H9 (cell line): Measurements from ENCODE around the gene NCKAP5. TPM values are rescaled to one million over a fixed set of nuclear protein-coding genes. Genes with fewer than 3 reads are reported as not detected.

Experiments
- DNase-seq: peaks from one replicate; pipeline ENCODE4 v3.0.0-alpha.2; 2017
- H2AFZ ChIP-seq: one replicate; pipeline ENCODE4 v1.6.1; 2013; ENCODE audit warnings: mild to moderate bottlenecking, low read length, control low read depth, moderate library complexity
- H2AK5ac ChIP-seq: 2 replicates; pipeline ENCODE4 v1.6.1; 2013; ENCODE audit warnings: low read length, control low read depth, mixed read lengths; ENCODE audit not compliant: insufficient read length
- H2BK120ac ChIP-seq: one replicate; pipeline ENCODE4 v1.6.1; 2013; ENCODE audit warnings: low read depth, mild to moderate bottlenecking, low read length, control low read depth, inconsistent platforms; ENCODE audit not compliant: poor library complexity, severe bottlenecking
- H2BK12ac ChIP-seq: 2 replicates; pipeline ENCODE4 v1.6.1; 2013; ENCODE audit warnings: low read length, control low read depth, mixed read lengths, low read depth; ENCODE audit not compliant: insufficient read length
- H2BK15ac ChIP-seq: 2 replicates; pipeline ENCODE4 v1.6.1; 2013; ENCODE audit warnings: low read depth, low read length, control low read depth
- H2BK20ac ChIP-seq: one replicate; pipeline ENCODE4 v1.6.1; 2013; ENCODE audit warnings: low read depth, mild to moderate bottlenecking, low read length, control low read depth, inconsistent platforms; ENCODE audit not compliant: poor library complexity, severe bottlenecking
- H2BK5ac ChIP-seq: 2 replicates; pipeline ENCODE4 v1.6.1; 2013; ENCODE audit warnings: low read length, control low read depth, mixed read lengths; ENCODE audit not compliant: insufficient read length
- H3K14ac ChIP-seq: 2 replicates; pipeline ENCODE4 v1.6.1; 2013; ENCODE audit warnings: low read length, control low read depth; ENCODE audit not compliant: insufficient read depth
- H3K18ac ChIP-seq: 2 replicates; pipeline ENCODE4 v1.6.1; 2013; ENCODE audit warnings: low read depth, mild to moderate bottlenecking, mixed read lengths, low read length, control low read depth; ENCODE audit not compliant: insufficient read length
- H3K23ac ChIP-seq: 2 replicates; pipeline ENCODE4 v1.6.1; 2013; ENCODE audit warnings: low read length, control low read depth, mixed read lengths, low read depth; ENCODE audit not compliant: insufficient read length
- H3K23me2 ChIP-seq: 2 replicates; pipeline ENCODE4 v1.6.1; 2013; ENCODE audit warnings: low read depth, mild to moderate bottlenecking, mixed read lengths, low read length, control low read depth; ENCODE audit not compliant: insufficient read length, poor library complexity, severe bottlenecking
- H3K27ac ChIP-seq: 2 replicates; pipeline ENCODE4 v1.5.1; 2013; ENCODE audit warnings: low read length, control low read depth, mixed read lengths, low read depth; ENCODE audit not compliant: insufficient read length
- H3K27me3 ChIP-seq: 2 replicates; pipeline ENCODE4 v1.6.1; 2013; ENCODE audit warnings: low read length, control low read depth, inconsistent platforms; ENCODE audit not compliant: insufficient read depth
- H3K4ac ChIP-seq: 2 replicates; pipeline ENCODE4 v1.6.1; 2013; ENCODE audit warnings: low read depth, mild to moderate bottlenecking, control low read depth, inconsistent platforms, low read length, moderate library complexity
- H3K4me1 ChIP-seq: 2 replicates; pipeline ENCODE4 v1.6.1; 2013; ENCODE audit warnings: low read length, control low read depth, inconsistent platforms; ENCODE audit not compliant: insufficient read depth
- H3K4me2 ChIP-seq: 2 replicates; pipeline ENCODE4 v1.6.1; 2013; ENCODE audit warnings: low read length, control low read depth, mixed read lengths; ENCODE audit not compliant: insufficient read length, insufficient read depth
- H3K56ac ChIP-seq: 2 replicates; pipeline ENCODE4 v1.6.1; 2013; ENCODE audit warnings: low read depth, mild to moderate bottlenecking, mixed read lengths, low read length, control low read depth; ENCODE audit not compliant: insufficient read length
- H3K79me1 ChIP-seq: 2 replicates; pipeline ENCODE4 v1.6.1; 2013; ENCODE audit warnings: low read depth, mild to moderate bottlenecking, moderate library complexity, low read length, control low read depth, inconsistent platforms; ENCODE audit not compliant: insufficient read depth, poor library complexity, severe bottlenecking
- H3K79me2 ChIP-seq: 2 replicates; pipeline ENCODE4 v1.6.1; 2013; ENCODE audit warnings: low read length, control low read depth, inconsistent platforms; ENCODE audit not compliant: insufficient read depth
- H3K9ac ChIP-seq: 2 replicates; pipeline ENCODE4 v1.6.1; 2013; ENCODE audit warnings: low read length, control low read depth, mixed read lengths; ENCODE audit not compliant: insufficient read length; ENCODE audit errors: extremely low read depth
- H3K9me3 ChIP-seq: one replicate; pipeline ENCODE4 v1.6.1; 2013; ENCODE audit warnings: low read depth, low read length, inconsistent platforms; ENCODE audit not compliant: control insufficient read depth
- H3T11ph ChIP-seq: one replicate; pipeline ENCODE4 v1.6.1; 2013; ENCODE audit warnings: mild to moderate bottlenecking, low read length, control low read depth, inconsistent platforms
- H4K20me1 ChIP-seq: one replicate; pipeline ENCODE4 v1.6.1; 2013; ENCODE audit not compliant: control insufficient read depth, insufficient read length, insufficient read depth
- H4K5ac ChIP-seq: 2 replicates; pipeline ENCODE4 v1.6.1; 2013; ENCODE audit warnings: low read depth, mild to moderate bottlenecking, mixed read lengths, low read length, control low read depth; ENCODE audit not compliant: insufficient read length
- H4K8ac ChIP-seq: replicated peaks from 2 replicates; pipeline ENCODE4 v1.6.1; 2013; ENCODE audit warnings: low read length, control low read depth, mixed read lengths, low read depth; ENCODE audit not compliant: insufficient read length
- H4K91ac ChIP-seq: 2 replicates; pipeline ENCODE4 v1.6.1; 2013; ENCODE audit warnings: low read depth, mild to moderate bottlenecking, moderate library complexity, mixed read lengths, low read length, control low read depth; ENCODE audit not compliant: insufficient read length
- H3K27ac Mint-ChIP-seq, 3 experiments: 2 replicates in 2 of 3; 3 replicates in 1 of 3; pipeline ENCODE4 v1.8.0; 2020 to 2021; ENCODE audit warnings: mixed read lengths in 3 of 3, mild to moderate bottlenecking in 1 of 3, moderate library complexity in 1 of 3
- H3K27me3 Mint-ChIP-seq: 2 replicates; pipeline ENCODE4 v1.8.0; 2021; ENCODE audit warnings: low read depth, mild to moderate bottlenecking, moderate library complexity, mixed read lengths
- H3K36me3 Mint-ChIP-seq, 3 experiments: 2 replicates in 2 of 3; 3 replicates in 1 of 3; pipeline ENCODE4 v1.8.0; 2020 to 2021; ENCODE audit warnings: low read depth in 3 of 3, mixed read lengths in 3 of 3; ENCODE audit not compliant: insufficient read depth in 1 of 3
- H3K4me1 Mint-ChIP-seq, 2 experiments: 2 replicates each; pipeline ENCODE4 v1.8.0; 2020; ENCODE audit warnings: mixed read lengths in 2 of 2
- H3K4me3 Mint-ChIP-seq, 2 experiments: 2 replicates in 1 of 2; 3 replicates in 1 of 2; pipeline ENCODE4 v1.8.0; 2020 to 2021; ENCODE audit warnings: mild to moderate bottlenecking in 2 of 2, mixed read lengths in 2 of 2, moderate library complexity in 1 of 2
- H3K9me3 Mint-ChIP-seq, 2 experiments: 2 replicates in 1 of 2; 3 replicates in 1 of 2; pipeline ENCODE4 v1.8.0; 2020; ENCODE audit warnings: mild to moderate bottlenecking in 2 of 2, mixed read lengths in 2 of 2, moderate library complexity in 1 of 2
- CTCF ChIP-seq: fragments of 200-600 bp; sonication (generic); conservative IDR thresholded peaks from 3 replicates; pipeline ENCODE4 v1.8.0; 2021; ENCODE audit warnings: antibody characterized with exemption, mild to moderate bottlenecking
- WGBS: extraction: QIAGEN DNeasy Blood & Tissue Kit; methylation state at CpG from one replicate; pipeline ENCODE4 v1.1.7; 2013; ENCODE audit warnings: missing lambda C conversion rate, low lambda C conversion rate, mixed read lengths; ENCODE audit not compliant: insufficient read length; ENCODE audit errors: extremely low coverage; 5-methylcytosine and 5-hydroxymethylcytosine counted together
- total RNA-seq: library from RNA; stranded (reverse); gene quantifications from 2 replicates; pipeline ENCODE4 v1.2.1, GENCODE V29; 2021

Gene NCKAP5
- total RNA-seq, 1 experiment from 2014 or later, result 0.26 TPM

GRCh38 chr2:133360882-133361281, 207.4 kb downstream of the NCKAP5 start:
- Histone ChIP-seq H3K27ac (no peak overlapping the region), H3T11ph (no peak overlapping the region), H3K9ac (no peak overlapping the region), H2BK20ac (no peak overlapping the region), H4K5ac (no peak overlapping the region), H3K9me3 (no peaks in the 10 kb centered on the region), H2AK5ac (no peak overlapping the region), H3K14ac (no peak overlapping the region), H4K20me1 (no peaks in the 10 kb centered on the region), H3K23me2 (no peaks in the 10 kb centered on the region), H3K4me2 (no peak overlapping the region), H3K4ac (no peak overlapping the region), H4K91ac (no peak overlapping the region), H2BK12ac (no peak overlapping the region), H4K8ac (no peak overlapping the region), H3K27me3 (no peaks in the 10 kb centered on the region), H3K56ac (no peak overlapping the region), H3K4me1 (no peaks in the 10 kb centered on the region), H3K18ac (no peak overlapping the region), H3K23ac (no peak overlapping the region), H2AFZ (no peak overlapping the region), H3K79me1 (no peaks in the 10 kb centered on the region), H2BK5ac (no peak overlapping the region), H2BK120ac (no peak overlapping the region), H3K79me2 (no peaks in the 10 kb centered on the region), H2BK15ac (no peak overlapping the region)
- H3K4me3 Mint-ChIP-seq, result no peak overlapping the region
- no CpG with 5 or more reads among the region's 1 CpG for WGBS
- peaks cover 5 to 9% of the 10 kb centered on the region in 2 experiments for H3K4me1 Mint-ChIP-seq
- H3K27me3 Mint-ChIP-seq, result no peaks in the 10 kb centered on the region
- no peak for DNase-seq
- TF ChIP-seq CTCF, result no peak
- H3K36me3 Mint-ChIP-seq, result no peaks in the 10 kb centered on the region
- no peak overlapping the region for H3K27ac Mint-ChIP-seq
- H3K9me3 Mint-ChIP-seq, result no peaks in the 10 kb centered on the region
